ENCODE results near the gene BCL2L13. TPM values are rescaled to one million over a fixed set of nuclear protein-coding genes. Genes with fewer than 3 reads are reported as not detected.

BCL2L13 gene
- total RNA-seq, 6 donors from 2014 or later: 40.4 to 67.1 (median 45.7) TPM

- Histone ChIP-seq H3K27me3 (no peaks in the 10 kb centered on the region), H3K4me1 (peaks cover 5 to 31% (median 18%) of the 10 kb centered on the region in 4 donors), H3K9me3 (no peaks in the 10 kb centered on the region), H3K27ac (no peak overlapping the region), H3K4me3 (no peak overlapping the region), H3K36me3 (no peaks in the 10 kb centered on the region)
- WGBS, 2 donors: 83 to 84% methylated on average over 14 of the region's 14 CpGs
- DNase-seq: no peak
- no peak for ATAC-seq (ENCODE audit: low FRiP score in 2 of 2)
- no peak for TF ChIP-seq POLR2AphosphoS5 (IDR thresholded peaks at IDR 0.05)
- TF ChIP-seq POLR2A (IDR thresholded peaks at IDR 0.05): no peak
- TF ChIP-seq CTCF (IDR thresholded peaks at IDR 0.05): no peak
- no peak for TF ChIP-seq EP300 (IDR thresholded peaks at IDR 0.05)
Measured at GRCh38 chr22:17767233-17768065, 128.9 kb downstream of the BCL2L13 start.

GRCh38 chr22:17769013-17769715, 130.6 kb downstream of the BCL2L13 start:
- DNase-seq: peak; percentile 54 to 68
- TF ChIP-seq POLR2A (IDR thresholded peaks at IDR 0.05) (no peak), CTCF (IDR thresholded peaks at IDR 0.05) (no peak), EP300 (IDR thresholded peaks at IDR 0.05) (no peak), POLR2AphosphoS5 (IDR thresholded peaks at IDR 0.05) (no peak)
- Histone ChIP-seq H3K36me3 (no peaks in the 10 kb centered on the region), H3K9me3 (no peaks in the 10 kb centered on the region), H3K27me3 (no peaks in the 10 kb centered on the region), H3K4me1 (peaks cover 17 to 48% (median 30%) of the 10 kb centered on the region in 4 donors), H3K27ac (peak overlapping the region in 3 of 4 donors; percentile 8 to 91 (median 75)), H3K4me3 (no peak overlapping the region)
- WGBS, 2 donors: 75 to 79% methylated on average over 8 to 14 of the region's 14 CpGs
- no peak for ATAC-seq (ENCODE audit: low FRiP score in 2 of 2)

GRCh38 chr22:17769716-17770082, 131.1 kb downstream of the BCL2L13 start:
- TF ChIP-seq EP300 (IDR thresholded peaks at IDR 0.05) (no peak), POLR2AphosphoS5 (IDR thresholded peaks at IDR 0.05) (no peak)
- DNase-seq: peak in 1 of 2 donors; percentile 61
- WGBS, 2 donors: 86 to 92% methylated on average over 5 to 9 of the region's 9 CpGs
- Histone ChIP-seq H3K4me3 (no peak overlapping the region), H3K36me3 (no peaks in the 10 kb centered on the region), H3K4me1 (peaks cover 17 to 50% (median 31%) of the 10 kb centered on the region in 4 donors), H3K27ac (peak overlapping the region in 3 of 4 donors; percentile 8 to 91 (median 75)), H3K27me3 (no peaks in the 10 kb centered on the region), H3K9me3 (no peaks in the 10 kb centered on the region)
- ATAC-seq (ENCODE audit: low FRiP score in 2 of 2): no peak

GRCh38 chr22:17770180-17771077, 131.9 kb downstream of the BCL2L13 start:
- WGBS, 2 donors: 90 to 96% methylated on average over 11 to 19 of the region's 19 CpGs
- ATAC-seq (ENCODE audit: low FRiP score in 2 of 2): no peak
- no peaks in the 10 kb centered on the region for H3K27me3 ChIP-seq
- TF ChIP-seq EP300 (IDR thresholded peaks at IDR 0.05) (no peak), CTCF (IDR thresholded peaks at IDR 0.05) (no peak), POLR2AphosphoS5 (IDR thresholded peaks at IDR 0.05) (no peak), POLR2A (IDR thresholded peaks at IDR 0.05) (no peak)
- no peaks in the 10 kb centered on the region for H3K36me3 ChIP-seq
- peak in 1 of 2 donors; percentile 54 for DNase-seq
- peaks cover 17 to 58% (median 33%) of the 10 kb centered on the region in 4 donors for H3K4me1 ChIP-seq
- no peaks in the 10 kb centered on the region for H3K9me3 ChIP-seq
- H3K27ac ChIP-seq: peak overlapping the region in 3 of 4 donors; percentile 51 to 91 (median 84)
- no peak overlapping the region for H3K4me3 ChIP-seq
